ENCODE measurements around the gene TNNT1. TPM values are rescaled to one million over a fixed set of nuclear protein-coding genes. Genes with fewer than 3 reads are reported as not detected.

Gene TNNT1
- total RNA-seq, 1 donor from 2014 or later: 74.1 TPM

DNA sequence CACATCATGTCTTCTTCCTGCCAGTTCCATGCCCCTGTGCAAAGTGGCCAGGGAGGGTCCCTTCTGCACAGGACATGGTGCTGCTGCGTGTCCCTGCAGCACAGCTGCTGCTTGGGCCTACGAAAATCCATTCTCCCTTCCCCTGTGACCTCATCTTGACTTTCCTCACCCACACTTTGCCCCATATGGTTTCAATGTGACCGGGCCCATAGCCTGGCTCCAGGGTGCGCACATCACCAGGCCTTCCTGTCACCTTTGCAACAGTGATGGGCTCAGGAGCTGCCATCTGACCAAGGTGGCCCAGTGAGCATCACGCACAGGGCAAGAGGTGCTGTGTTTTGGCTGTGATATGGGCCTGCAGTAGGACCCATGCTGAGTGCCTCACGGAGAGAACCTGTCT is 42.4 kb downstream of the TNNT1 start:
- Mint-ChIP-seq H3K27ac (no peak overlapping the region), H3K36me3 (peaks cover 26% of the 10 kb centered on the region), H3K4me1 (peaks cover 2% of the 10 kb centered on the region), H3K9me3 (no peaks in the 10 kb centered on the region), H3K4me3 (no peak overlapping the region), H3K27me3 (ENCODE audit: insufficient read depth, low read depth) (peaks cover 2% of the 10 kb centered on the region)
- H3K9ac ChIP-seq: no peak overlapping the region
- H4K20me1 ChIP-seq (ENCODE audit: low read depth): peaks cover 26% of the 10 kb centered on the region
- H3K4me1 ChIP-seq: no peaks in the 10 kb centered on the region
- H3K79me2 ChIP-seq (ENCODE audit: low read depth): peaks cover 9% of the 10 kb centered on the region
- H3K36me3 ChIP-seq: peaks cover 5% of the 10 kb centered on the region
- H3K9me3 ChIP-seq (ENCODE audit: low read depth): no peaks in the 10 kb centered on the region
- no peak overlapping the region for H3K4me3 ChIP-seq
- H2AFZ ChIP-seq (replicated peaks): no peak overlapping the region
- H3K27me3 ChIP-seq: no peaks in the 10 kb centered on the region
- H3K27ac ChIP-seq: no peak overlapping the region
- no peaks in the 10 kb centered on the region for H3F3A ChIP-seq (ENCODE audit: low read depth)
- H3K4me2 ChIP-seq: no peak overlapping the region
- TF ChIP-seq CTCF (IDR thresholded peaks at IDR 0.05) (no peak), EZH2 (IDR thresholded peaks at IDR 0.05) (no peak), EZH2phosphoT487 (IDR thresholded peaks at IDR 0.05) (no peak)
- DNase-seq (ENCODE audit: low spot score): no peak

DNA sequence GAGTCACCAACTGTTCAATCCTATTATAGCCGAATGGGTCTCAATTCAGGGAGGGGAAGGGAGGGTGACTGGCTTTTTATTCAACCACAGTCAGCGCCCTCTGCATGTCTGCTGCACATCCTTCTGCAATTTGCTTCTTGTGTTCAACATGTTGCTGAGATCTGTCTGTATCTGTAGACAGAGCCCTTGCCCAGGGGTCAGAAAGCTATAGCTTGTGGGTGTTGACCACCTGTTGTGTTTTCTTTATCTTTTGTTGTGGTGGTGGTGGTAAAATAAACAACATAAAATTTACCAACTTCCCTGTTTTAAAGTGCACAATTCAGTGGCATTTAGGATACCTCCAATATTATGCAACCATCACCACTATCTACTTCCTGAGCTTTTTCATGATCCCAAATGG is 43.8 kb downstream of the TNNT1 start:
- H3K4me1 Mint-ChIP-seq: peaks cover 4% of the 10 kb centered on the region
- Histone ChIP-seq H2AFZ (replicated peaks) (no peak overlapping the region), H3K4me2 (no peak overlapping the region), H4K20me1 (ENCODE audit: low read depth) (peaks cover 25% of the 10 kb centered on the region), H3F3A (ENCODE audit: low read depth) (no peaks in the 10 kb centered on the region), H3K36me3 (peaks cover 5% of the 10 kb centered on the region), H3K27ac (no peak overlapping the region), H3K9me3 (ENCODE audit: low read depth) (no peaks in the 10 kb centered on the region), H3K9ac (no peak overlapping the region), H3K27me3 (no peaks in the 10 kb centered on the region), H3K4me3 (no peak overlapping the region), H3K79me2 (ENCODE audit: low read depth) (peaks cover 6% of the 10 kb centered on the region), H3K4me1 (no peaks in the 10 kb centered on the region)
- no peaks in the 10 kb centered on the region for H3K27me3 Mint-ChIP-seq (ENCODE audit: insufficient read depth, low read depth)
- TF ChIP-seq EZH2 (IDR thresholded peaks at IDR 0.05): no peak
- no peak for TF ChIP-seq CTCF (IDR thresholded peaks at IDR 0.05)
- no peak for TF ChIP-seq EZH2phosphoT487 (IDR thresholded peaks at IDR 0.05)
- H3K36me3 Mint-ChIP-seq: peaks cover 25% of the 10 kb centered on the region
- no peak for DNase-seq (ENCODE audit: low spot score)
- H3K4me3 Mint-ChIP-seq: no peak overlapping the region
- H3K27ac Mint-ChIP-seq: no peak overlapping the region
- H3K9me3 Mint-ChIP-seq: no peaks in the 10 kb centered on the region

- no peaks in the 10 kb centered on the region for H3K9me3 Mint-ChIP-seq
- no peak for DNase-seq (ENCODE audit: low spot score)
- peaks cover 5% of the 10 kb centered on the region for H3K36me3 ChIP-seq
- H3K27ac Mint-ChIP-seq: no peak overlapping the region
- no peak overlapping the region for H3K4me3 ChIP-seq
- TF ChIP-seq CTCF (IDR thresholded peaks at IDR 0.05) (no peak), EZH2 (IDR thresholded peaks at IDR 0.05) (no peak), EZH2phosphoT487 (IDR thresholded peaks at IDR 0.05) (no peak)
- no peaks in the 10 kb centered on the region for H3K9me3 ChIP-seq (ENCODE audit: low read depth)
- peaks cover 29% of the 10 kb centered on the region for H4K20me1 ChIP-seq (ENCODE audit: low read depth)
- peaks cover 19% of the 10 kb centered on the region for H3K36me3 Mint-ChIP-seq
- H3K27ac ChIP-seq: no peak overlapping the region
- H2AFZ ChIP-seq (replicated peaks): no peak overlapping the region
- H3K9ac ChIP-seq: no peak overlapping the region
- H3K4me2 ChIP-seq: no peak overlapping the region
- H3K4me1 ChIP-seq: no peaks in the 10 kb centered on the region
- H3K27me3 ChIP-seq: no peaks in the 10 kb centered on the region
- H3F3A ChIP-seq (ENCODE audit: low read depth): no peaks in the 10 kb centered on the region
- peaks cover 10% of the 10 kb centered on the region for H3K4me1 Mint-ChIP-seq
- no peaks in the 10 kb centered on the region for H3K27me3 Mint-ChIP-seq (ENCODE audit: insufficient read depth, low read depth)
- no peak overlapping the region for H3K4me3 Mint-ChIP-seq
- peaks cover 6% of the 10 kb centered on the region for H3K79me2 ChIP-seq (ENCODE audit: low read depth)
Observed at GRCh38 chr19:55103190-55103589, 45.8 kb downstream of the TNNT1 start.
